T-helper 17 cell (primary cell): ENCODE data around the gene IGSF11. TPM values are rescaled to one million over a fixed set of nuclear protein-coding genes. Genes with fewer than 3 reads are reported as not detected.
A peak's percentile ranks its signal among the peaks of the same experiment; 100 is the strongest.
"Not testable (repeated sequence)": the region's sequence is repeated elsewhere in the genome, so short reads cannot be mapped to it uniquely, and the experiment has no call there.

Source experiments
- ATAC-seq: fragments of 150-1000 bp; cut with Tn5 transposase; 2 replicates; pipeline ENCODE4 v1.10.0; 2021; ENCODE audit warnings: mild to moderate bottlenecking, moderate library complexity
- DNase-seq, 3 donors: peaks; one replicate each; pipeline versions ENCODE4 v3.0.0 to v3.0.0-alpha.2; 2020 to 2021
- H3K9me3 ChIP-seq: one replicate; pipeline ENCODE4 v1.7.0; 2013; ENCODE audit warnings: low read length, mild to moderate bottlenecking; ENCODE audit not compliant: control insufficient read depth, poor library complexity, severe bottlenecking
- H3K27ac Mint-ChIP-seq: one replicate; pipeline ENCODE4 v1.8.0; 2022; ENCODE audit warnings: mild to moderate bottlenecking, moderate library complexity, mixed read lengths
- H3K27me3 Mint-ChIP-seq: one replicate; pipeline ENCODE4 v1.8.0; 2022; ENCODE audit warnings: mixed read lengths
- H3K36me3 Mint-ChIP-seq: one replicate; pipeline ENCODE4 v1.8.0; 2022; ENCODE audit warnings: low read depth, mixed read lengths
- H3K4me1 Mint-ChIP-seq: one replicate; pipeline ENCODE4 v1.8.0; 2022; ENCODE audit warnings: mild to moderate bottlenecking, mixed read lengths
- H3K4me3 Mint-ChIP-seq: one replicate; pipeline ENCODE4 v1.8.0; 2022; ENCODE audit warnings: mild to moderate bottlenecking, moderate library complexity, mixed read lengths
- total RNA-seq, 4 donors: library from RNA in 2 of 4; stranded (reverse) in 2 of 4; gene quantifications; one replicate each; pipeline ENCODE4 v1.2.3 and lab custom pipeline; 2022 to 2026

The IGSF11 gene
- total RNA-seq, 2 donors from 2014 or later = 1.6 TPM; not detected in 1

GRCh38 chr3:118868051-118868450 is 166.6 kb downstream of the IGSF11 start:
- Mint-ChIP-seq H3K4me3 (no peak overlapping the region), H3K27me3 (peaks cover 24% of the 10 kb centered on the region), H3K36me3 (no peaks in the 10 kb centered on the region), H3K4me1 (no peaks in the 10 kb centered on the region), H3K27ac (no peak overlapping the region)
- ATAC-seq (no peak), DNase-seq (no peak)
- H3K9me3 ChIP-seq = no peaks in the 10 kb centered on the region

DNA sequence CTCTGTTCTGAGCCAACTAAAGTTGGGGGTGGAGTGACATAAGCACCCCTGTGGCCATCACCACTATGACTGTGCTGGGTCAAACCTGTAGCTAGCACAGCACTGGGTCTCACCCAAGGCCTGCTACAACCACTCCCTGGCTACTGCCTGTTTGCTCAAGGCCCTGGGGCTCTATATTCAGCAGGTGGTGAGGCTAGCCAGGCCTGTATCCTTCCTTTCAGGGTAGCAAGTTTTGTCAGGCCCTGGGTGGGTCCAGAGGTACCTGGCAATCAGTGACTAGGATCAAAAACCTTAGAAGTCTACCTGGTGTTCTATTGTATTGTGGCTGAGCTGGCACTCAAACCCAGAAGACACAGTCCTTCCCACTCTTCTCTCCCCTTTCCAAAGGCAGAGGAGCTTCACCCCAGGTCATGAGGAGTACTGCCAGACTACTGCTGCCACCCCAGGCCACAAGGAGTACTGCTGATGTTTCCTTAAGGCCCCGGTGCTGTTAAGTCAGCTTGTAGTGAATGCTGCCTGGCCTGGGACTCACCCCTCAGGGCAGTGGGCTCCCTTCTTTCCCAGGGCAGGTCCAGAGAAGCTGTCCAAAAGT is 170.8 kb downstream of the IGSF11 start:
- Mint-ChIP-seq H3K27me3 (peaks cover 24% of the 10 kb centered on the region), H3K4me1 (no peaks in the 10 kb centered on the region), H3K36me3 (peaks cover 3% of the 10 kb centered on the region), H3K27ac (no peak overlapping the region), H3K4me3 (no peak overlapping the region)
- DNase-seq = no peak
- H3K9me3 ChIP-seq = no peaks in the 10 kb centered on the region
- peak; percentile 33 for ATAC-seq

GRCh38 chr3:118859950-118860349 is 174.7 kb downstream of the IGSF11 start:
- Mint-ChIP-seq H3K27ac (no peak overlapping the region), H3K4me1 (no peaks in the 10 kb centered on the region), H3K36me3 (peaks cover 3% of the 10 kb centered on the region), H3K27me3 (peaks cover 8% of the 10 kb centered on the region), H3K4me3 (no peak overlapping the region)
- ATAC-seq (no peak), DNase-seq (no peak)
- H3K9me3 ChIP-seq = no peaks in the 10 kb centered on the region

GRCh38 chr3:118851466-118852193 is 183.0 kb downstream of the IGSF11 start:
- not testable (repeated sequence) for H3K36me3 Mint-ChIP-seq, H3K27me3 Mint-ChIP-seq, DNase-seq, H3K9me3 ChIP-seq, H3K4me1 Mint-ChIP-seq
- Mint-ChIP-seq H3K27ac (peak overlapping the region; percentile 84), H3K4me3 (peak overlapping the region; percentile 78)
- ATAC-seq = peak; percentile 49

DNA sequence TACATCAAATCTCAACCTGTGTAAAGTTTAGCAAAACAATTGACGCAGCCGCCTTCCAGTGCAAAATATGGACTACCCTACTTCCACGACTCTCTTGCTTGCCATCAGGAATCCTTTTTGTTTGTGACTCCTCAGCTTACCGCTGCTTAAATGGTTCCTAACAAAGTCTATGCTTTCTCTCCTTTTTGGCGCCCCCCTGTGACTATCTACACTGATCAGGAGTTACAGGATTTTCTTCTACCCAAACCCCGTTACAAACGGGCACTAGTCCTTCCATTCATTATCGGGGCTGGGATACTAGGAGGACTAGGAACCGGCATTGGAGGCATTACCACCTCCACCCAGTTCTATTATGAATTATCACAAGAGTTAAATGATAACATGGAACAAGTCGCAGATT is 184.0 kb downstream of the IGSF11 start:
- DNase-seq (no peak), ATAC-seq (no peak)
- Mint-ChIP-seq H3K27ac (no peak overlapping the region), H3K27me3 (no peaks in the 10 kb centered on the region), H3K4me1 (peaks cover 5% of the 10 kb centered on the region), H3K36me3 (peaks cover 3% of the 10 kb centered on the region), H3K4me3 (no peak overlapping the region)
- no peaks in the 10 kb centered on the region for H3K9me3 ChIP-seq

Other genes with a start within 250 kb of the IGSF11 start
- not detected for gene TEX55, start 111.3 kb upstream of the IGSF11 start, total RNA-seq
- not detected for gene UPK1B, start 138.8 kb upstream of the IGSF11 start, total RNA-seq
- 10 to 100 TPM; 14.6 to 24.7 TPM for gene B4GALT4, start 206.0 kb upstream of the IGSF11 start, total RNA-seq